GM23248 (cell line): Measurements from ENCODE around the gene BMP10.

Experiments used
- EZH2 ChIP-seq: fragments of 200-600 bp; sonication (generic); IDR thresholded peaks from 2 replicates; pipeline ENCODE4 v1.6.1; 2018; ENCODE audit warnings: antibody characterized with exemption, mild to moderate bottlenecking; ENCODE audit not compliant: insufficient read depth, poor library complexity, severe bottlenecking
- EZH2phosphoT487 ChIP-seq: fragments of 200-600 bp; sonication (generic); IDR thresholded peaks from 2 replicates; pipeline ENCODE4 v1.6.1; 2018; ENCODE audit warnings: antibody characterized with exemption, moderate library complexity, mild to moderate bottlenecking, low read depth; ENCODE audit not compliant: insufficient read depth

GRCh38 chr2:68871159-68871764, at the start of gene BMP10:
- TF ChIP-seq EZH2phosphoT487 (no peak), EZH2 (no peak)
